KBM-7 (cell line): ENCODE data around the gene GNLY.

Source experiments
- DNase-seq: peaks from one replicate; pipeline ENCODE4 v3.0.0-alpha.2; 2015
- in situ Hi-C: fragments of 300-500 bp; cut with MboI; formaldehyde crosslinking; loops from 2 replicates; pipeline ENCODE4 v1.14.3; 2020; ENCODE audit warnings: low sequenced_read_pairs, low pct_unique_long_range_greater_than_20kb, mixed read lengths

The GNLY gene

DNA sequence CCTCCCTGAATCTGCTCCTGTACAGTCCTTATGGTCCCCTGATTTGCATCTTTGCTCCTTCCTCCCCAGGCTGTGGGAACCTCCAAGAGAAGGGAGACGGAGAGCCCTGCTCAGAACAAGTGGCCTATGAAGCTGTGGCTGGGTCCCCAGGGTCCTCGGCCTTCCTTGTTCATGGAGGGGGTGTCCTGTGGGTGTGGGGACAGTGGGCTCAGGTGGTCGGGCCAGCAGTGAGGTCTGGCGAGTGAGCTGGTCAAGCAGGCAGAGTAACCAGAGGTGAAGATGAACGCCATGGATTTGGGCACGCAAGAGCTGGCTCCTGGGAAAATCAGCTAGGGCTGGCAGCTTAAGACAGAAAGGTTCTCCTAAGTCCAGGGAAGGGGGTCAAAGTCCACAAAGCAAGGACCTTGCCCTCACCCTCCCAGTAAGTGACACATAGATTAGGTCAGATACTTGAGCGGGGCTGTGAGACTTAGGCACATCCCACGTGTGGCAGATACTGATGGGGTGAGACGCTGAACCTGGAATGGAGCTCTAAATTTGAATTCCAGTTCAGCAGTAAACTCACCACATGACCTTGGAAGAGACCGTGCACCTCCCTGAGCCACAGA is 24.8 kb downstream of the GNLY start:
- DNase-seq, result no peak
- in situ Hi-C loops, result no loop called here

DNA sequence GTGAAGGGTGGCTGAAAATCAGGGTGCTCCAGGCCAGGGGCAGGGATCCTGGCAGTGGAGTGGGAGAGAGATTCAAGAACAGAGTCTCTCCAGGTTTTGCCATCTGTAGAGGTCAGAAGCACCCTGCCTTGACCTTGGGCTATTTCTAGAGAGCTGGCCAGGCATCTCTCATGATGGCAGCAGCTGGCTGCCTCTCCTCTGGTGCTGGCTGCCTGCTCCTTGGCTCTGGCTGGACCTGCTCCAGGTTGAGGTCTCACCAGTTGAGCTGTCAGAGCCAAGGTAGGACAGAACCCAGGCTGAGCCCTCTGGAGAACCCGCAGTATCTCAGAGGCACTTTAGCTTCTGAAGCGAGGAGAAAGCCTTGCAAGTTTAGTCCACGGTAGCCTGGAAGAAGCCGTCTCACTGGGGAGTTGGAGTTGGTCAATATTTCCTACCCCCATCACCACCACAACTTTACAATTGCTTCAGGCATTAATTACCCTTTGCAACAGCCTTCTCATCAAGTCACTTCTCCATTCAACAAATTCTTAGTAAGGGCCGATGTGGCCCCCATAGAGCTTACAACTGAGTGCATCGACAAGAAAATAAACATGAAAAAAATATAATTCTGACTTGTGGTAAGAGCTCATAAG is 25.6 kb downstream of the GNLY start:
- in situ Hi-C loops, result no loop called here
- DNase-seq, result no peak

DNA sequence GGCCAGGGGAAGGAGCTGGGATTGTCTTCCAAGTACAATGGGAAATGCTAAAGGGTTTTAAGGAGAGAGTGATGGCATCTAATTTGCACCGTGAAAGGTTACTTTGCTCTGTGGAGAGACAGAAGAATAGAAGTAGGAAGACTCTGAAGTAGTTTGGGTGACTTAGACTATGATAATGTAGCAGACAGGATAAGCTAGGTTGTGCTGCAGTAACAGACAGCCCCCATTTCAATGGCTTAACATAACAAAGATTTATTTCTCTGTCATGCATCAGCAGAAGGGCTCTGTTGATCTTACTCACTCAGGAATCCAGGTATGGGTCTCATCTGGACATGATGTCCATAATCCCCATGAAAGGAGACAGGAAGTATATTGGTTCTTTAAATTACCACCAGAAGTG is 26.4 kb downstream of the GNLY start:
- in situ Hi-C loops, result no loop called here
- DNase-seq, result no peak

DNA sequence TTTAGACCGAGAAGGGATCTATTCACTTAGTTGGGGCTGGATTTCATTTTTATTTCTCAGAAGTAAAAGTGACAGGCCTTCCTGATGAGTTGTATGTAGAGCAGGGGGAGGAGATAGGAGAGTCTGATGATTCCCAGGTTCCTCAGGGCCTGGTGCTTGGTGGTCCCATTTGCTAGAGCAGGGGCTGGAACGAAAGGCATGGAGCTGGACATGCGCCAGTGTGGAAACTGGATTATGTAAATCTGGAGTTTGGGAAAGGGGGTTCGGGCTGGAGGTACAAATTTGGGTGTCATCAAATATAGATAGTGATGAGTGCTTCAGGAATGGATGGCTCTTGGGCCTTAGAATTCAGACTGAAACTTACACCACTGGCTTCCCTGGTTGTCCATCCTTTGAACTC is 27.5 kb downstream of the GNLY start:
- DNase-seq, result no peak
- in situ Hi-C loops, result no loop called here

DNA sequence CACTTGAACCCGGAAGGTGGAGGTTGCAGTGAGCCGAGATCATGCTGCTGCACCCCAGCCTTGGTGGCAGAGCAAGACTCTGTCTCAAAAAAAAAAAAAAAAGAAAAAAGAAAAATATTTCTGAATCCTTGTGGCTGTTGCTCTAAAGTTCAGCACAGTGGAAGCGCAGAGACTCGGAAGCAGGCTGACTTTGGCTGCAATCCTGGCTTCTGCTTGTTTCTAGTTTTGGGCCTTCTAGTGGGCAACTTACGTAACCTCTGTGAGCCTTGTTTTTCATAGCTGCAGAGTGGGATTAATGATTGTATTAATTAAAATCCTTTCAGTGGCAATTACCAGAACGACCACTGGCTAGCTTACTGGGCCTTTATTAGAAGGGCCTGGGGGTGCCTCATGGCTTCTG is 28.4 kb downstream of the GNLY start:
- no peak for DNase-seq
- in situ Hi-C loops, result no loop called here

DNA sequence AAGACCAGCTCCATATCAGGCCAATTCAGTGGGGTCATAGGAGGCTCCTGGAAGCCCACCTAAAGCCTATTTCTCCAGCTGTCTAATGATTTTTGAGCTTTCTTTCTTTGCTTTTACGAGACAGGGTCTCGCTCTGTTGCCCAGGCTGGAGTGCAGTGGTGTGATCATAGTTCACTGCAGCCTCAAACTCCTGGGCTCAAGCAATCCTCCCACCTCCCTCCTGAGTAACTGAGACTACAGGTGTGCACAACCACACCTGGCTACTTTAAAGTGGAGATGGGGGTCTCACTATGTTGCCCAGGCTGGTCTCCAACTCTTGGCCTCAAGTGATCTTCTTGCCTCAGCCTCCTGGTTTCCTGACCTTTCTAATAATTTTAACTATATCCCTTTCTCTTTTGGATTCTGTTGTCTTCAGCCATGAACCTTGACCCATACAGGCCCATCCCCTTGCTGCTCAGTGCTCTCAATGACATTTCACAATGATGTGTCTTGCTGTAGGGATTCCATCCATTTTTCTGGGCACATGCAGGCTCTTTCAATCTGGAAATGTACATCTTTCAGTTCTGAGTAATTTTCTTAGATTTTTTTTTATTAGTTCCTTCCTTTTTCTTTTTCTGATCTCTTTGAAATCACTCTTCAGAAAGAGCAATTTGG is 29.7 kb downstream of the GNLY start:
- in situ Hi-C loops, result no loop called here
- no peak for DNase-seq

DNA sequence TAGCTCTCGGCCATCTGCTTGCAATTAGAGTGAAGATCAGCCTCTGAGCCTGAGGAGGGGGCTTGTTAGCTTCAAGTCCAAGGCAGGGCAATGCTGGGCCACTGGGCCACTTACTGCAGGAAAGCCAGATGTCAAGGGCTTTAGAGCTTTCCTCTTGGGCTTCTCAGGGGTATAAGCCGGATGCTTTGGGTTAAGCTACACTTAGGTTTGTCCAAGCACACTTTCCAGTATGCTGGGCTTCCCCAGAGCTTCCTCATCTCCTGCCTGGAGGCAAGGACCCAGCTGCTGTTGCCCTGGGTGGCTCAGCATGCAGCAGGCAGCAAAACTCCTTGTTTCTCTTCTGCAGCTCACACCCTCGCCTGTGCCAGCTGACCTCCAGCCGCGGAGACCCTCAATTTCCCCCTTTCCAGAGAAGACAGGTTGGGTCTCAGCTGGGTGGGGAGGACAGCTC is 30.6 kb downstream of the GNLY start:
- in situ Hi-C loops, result no loop called here
- no peak for DNase-seq

DNA sequence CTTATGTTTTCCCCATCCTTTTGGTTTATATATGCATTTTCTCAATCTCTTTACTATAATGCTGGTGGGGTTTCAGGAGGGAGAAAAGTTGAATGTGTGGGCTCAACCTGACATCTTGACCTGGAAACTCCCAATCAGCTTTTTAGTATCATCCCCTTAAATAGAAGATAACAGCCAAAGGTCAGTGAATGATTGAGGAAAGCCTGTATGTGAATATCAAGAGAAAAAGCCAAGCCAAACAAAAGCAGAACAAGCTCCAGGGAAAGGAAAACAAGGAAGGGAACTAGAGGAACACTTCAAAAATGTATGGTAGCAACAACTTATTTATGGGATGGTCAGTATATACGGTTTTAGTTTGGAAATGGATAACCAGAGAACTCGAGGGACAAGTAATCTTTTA is 31.3 kb downstream of the GNLY start:
- in situ Hi-C loops, result no loop called here
- DNase-seq, result no peak

DNA sequence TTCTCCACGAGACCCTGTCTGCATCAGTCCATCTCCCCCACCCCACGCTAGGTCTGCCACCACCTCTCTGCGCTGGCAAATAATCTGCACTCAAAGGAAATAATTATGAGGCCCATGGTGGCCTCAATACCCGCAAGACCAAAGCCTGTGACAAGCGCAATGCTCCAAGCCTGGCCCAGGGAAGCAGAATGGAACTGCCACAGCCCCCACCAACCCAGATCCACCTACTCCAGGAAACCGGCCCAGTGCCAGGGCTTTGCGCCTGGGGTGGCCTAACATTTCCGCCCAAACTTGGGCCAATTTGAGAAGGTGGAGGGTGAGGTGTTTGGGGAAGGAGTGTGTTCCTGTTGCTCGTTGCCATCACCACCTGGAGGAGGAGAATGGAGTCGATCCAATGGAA is 33.6 kb downstream of the GNLY start:
- in situ Hi-C loops, result no loop called here
- no peak for DNase-seq

DNA sequence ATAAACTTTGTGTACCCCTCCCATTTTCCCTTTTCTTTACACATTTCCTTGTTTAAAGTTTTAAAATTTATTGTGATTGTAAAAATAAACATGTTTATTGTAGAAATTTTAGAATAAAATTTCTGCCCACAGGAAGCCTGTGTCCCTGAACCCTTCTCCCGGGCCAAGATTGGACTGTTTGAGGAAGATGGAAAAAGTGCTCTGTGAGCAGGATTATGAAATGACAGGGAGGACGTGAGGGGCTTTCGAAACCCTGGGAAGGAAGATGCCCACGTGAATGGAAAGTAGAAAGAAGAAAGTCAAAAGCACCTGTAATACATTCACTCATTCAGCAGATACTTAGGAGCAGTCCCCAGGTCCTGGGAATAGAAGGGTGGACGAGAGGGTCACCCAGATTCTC is 34.2 kb downstream of the GNLY start:
- in situ Hi-C loops, result no loop called here

DNA sequence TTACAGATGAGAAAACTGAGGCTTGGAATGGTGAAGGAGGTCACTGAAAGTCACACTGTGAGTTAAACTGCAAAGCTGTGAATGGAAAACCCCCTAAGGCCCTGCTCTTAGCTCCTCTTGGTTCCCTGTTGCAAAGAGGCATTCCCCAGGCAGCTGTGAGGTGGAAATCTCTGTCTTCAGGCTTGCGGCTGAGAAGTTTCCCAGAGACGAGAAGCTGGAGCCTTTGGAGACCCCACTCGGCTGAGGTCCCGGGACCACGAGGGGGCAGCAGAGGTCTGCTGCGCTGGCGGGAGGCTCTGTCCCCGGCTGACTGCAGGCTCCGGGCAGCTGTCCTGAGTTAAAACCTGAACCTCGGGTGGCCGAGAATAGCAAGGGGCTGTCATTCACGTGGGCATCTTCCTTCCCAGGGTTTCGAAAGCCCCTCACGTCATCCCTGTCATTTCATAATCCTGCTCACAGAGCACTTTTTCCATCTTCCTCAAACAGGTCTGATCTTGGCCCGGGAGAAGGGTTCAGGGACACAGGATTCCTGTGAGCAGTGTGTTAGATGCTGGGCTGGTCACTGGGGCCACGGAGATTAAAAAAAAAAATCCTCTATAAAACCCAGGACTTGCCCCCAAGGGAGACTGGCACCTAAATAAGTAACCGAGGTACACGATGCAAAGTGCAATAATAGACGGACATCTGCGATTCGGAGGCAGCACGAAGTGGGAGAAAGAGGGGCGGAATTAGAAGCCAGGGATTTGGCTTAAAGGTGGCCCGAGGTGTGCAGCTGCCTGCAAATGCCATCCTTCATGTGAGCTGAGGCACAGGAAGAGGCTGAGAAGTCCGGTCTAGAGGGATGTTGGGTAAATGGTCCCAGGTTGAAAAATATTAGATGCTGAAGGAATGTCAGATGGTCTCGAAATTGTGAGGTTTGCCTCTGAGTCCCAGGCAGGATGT is 35.0 kb downstream of the GNLY start:
- peak; percentile 80 for DNase-seq
- in situ Hi-C loops, result no loop called here

More for the DNA sequence above, 34.2 kb downstream of the GNLY start:
- no peak for DNase-seq

DNA sequence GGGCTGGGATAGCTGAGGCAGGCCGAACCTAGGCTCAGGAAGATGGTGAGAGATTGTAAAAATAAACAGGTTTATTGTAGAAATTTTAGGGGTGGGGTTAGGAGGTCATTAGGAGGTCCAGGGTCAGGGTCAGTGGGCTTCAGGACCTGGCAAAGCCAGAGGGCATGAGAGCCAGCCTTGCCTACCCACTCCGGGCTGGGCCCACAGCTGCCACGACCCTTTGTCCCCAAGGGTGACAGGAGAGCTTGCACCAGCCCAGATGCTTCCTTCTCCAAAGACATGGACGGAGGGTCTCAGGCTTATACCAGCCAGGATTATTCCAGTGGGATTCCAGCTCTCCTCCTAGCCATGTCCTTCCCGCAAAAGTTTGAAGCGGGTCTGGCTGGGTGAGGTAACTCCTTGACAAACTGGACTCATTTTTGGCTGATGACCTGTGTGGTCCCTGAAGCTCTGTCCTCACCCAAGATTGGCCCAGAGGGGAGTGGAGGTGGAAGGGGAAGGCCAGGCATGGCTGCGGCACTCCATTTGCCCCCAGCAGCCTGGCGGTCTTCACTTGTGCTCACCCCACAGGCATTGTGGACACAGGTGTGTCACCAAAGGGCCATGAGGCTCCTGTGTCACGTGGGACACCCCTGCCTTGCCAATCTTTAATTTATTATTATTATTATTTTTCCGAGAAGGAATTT is 35.8 kb downstream of the GNLY start:
- DNase-seq, result no peak
- in situ Hi-C loops, result loop anchor here (10.0 kb wide), 1 partner anchor 85 kb away; no protein-coding TSS in a partner anchor

DNA sequence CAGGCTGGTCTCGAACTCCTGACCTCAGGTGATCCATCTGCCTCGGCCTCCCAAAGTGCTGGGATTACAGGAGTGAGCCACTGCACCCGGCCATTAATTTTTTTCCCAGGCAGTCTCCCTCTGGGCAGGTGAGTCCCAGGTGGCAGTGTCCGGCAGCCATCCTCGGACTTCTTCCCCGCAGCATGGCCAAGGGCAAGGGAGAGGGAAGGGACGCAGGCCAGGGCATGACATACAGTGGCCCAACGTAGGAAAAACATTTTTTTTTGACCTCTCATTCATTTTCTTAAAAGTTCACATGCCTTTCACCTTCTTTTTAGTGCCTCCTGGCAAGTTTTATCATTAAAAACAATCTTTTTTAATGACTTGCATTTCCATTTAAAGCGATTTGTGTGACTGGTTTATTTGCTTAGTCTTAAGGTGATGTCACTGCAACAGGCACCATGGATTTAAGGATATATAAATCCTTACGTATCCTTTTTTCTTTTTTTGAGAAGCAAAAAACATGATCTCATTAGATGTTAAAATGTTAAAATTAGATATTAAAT is 36.6 kb downstream of the GNLY start:
- in situ Hi-C loops, result loop anchor here (10.0 kb wide), 1 partner anchor 84 kb away; no protein-coding TSS in a partner anchor
- no peak for DNase-seq

DNA sequence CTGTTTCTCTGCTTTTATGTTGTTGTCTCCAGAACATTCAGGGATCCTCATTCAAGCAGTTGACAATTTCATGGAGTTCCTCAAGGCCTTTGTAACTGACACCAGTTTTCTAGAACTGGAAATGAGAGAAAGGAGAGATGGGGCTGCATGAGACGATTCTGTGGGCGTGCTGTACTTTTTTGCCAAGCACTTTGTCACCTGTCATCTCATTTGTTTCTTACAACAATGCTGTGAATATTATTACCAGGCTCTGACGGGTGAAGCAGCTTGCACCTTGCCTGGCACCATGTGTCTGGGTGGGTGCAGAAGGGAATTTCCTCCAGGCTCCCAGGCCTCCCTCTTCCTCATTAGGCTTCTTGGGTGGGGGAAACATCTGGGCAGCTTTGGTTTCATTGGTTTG is 37.4 kb downstream of the GNLY start:
- no peak for DNase-seq
- in situ Hi-C loops, result loop anchor here (10.0 kb wide), 1 partner anchor 83 kb away; no protein-coding TSS in a partner anchor

DNA sequence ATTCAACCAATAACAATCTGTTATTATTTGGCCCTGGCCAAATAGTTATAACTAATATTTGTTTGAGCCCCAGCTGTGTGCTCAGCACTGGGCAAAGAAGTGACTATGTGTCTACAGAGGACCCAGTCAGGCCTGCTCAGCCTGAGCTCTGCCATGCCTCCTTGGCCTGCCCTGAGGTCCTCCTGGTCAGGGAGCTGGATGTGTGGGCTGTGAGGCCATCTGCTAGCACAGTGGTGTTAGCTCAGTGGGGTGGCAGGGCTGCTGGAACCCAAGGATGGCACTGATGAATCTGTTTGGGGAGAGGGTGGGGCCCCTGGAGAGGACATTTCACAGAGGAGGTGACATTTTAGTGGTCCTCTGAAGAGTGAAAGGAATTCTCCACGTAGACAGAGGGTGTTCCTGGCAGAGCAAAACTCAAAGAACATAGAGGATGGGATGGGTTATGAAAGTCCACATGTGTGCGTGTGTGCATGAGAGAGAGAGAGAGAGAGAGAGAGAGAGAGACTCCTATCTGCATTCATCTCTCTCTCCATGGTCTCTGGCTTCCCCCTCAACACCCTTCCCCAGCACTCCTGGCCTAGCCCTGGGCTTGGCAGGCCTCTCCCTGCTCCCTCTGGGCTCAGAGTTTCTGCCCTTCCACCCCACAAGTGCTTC is 38.4 kb downstream of the GNLY start:
- in situ Hi-C loops, result loop anchor here (10.0 kb wide), 1 partner anchor 82 kb away; no protein-coding TSS in a partner anchor
- no peak for DNase-seq

DNA sequence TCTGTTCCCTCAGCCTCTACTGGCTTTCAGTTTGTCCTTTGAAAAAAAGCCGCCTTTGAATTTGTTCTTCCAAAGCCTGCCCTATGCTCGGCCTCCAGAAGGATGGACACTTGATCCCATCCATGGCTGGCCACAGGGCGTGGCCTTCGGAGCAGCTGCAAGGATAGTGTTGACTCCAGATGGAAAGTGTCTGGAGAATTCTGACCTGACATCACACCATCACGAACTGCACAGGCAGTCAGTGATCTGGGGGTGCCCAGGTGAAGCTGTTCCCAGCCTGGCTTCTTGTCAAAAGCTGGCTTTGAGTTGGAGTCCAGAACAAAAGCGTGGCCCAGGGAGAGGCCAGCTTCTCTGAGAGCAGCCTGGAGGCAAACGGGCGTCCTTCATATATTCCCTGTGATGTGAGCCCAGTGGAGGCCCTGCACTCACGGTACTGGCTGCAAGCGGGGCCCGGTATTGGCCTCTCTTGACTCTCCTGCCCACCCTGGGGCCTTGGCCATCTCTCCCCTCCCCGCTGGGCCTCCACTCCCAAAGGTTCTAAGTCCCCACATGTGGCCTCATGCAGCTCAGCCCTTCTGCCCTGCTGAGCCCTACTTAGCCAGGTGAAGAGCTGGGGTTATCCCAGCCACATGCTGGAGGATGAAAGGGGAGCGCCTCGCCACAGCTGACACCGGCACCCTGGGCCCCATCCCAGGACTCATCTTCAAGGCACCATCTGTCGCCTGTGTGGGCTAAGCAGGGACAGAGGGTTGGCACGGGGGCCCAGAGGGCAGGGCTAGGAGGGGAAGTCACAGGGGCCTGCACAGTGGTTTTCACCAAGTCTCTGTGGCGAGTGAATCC is 39.2 kb downstream of the GNLY start:
- no peak for DNase-seq

DNA sequence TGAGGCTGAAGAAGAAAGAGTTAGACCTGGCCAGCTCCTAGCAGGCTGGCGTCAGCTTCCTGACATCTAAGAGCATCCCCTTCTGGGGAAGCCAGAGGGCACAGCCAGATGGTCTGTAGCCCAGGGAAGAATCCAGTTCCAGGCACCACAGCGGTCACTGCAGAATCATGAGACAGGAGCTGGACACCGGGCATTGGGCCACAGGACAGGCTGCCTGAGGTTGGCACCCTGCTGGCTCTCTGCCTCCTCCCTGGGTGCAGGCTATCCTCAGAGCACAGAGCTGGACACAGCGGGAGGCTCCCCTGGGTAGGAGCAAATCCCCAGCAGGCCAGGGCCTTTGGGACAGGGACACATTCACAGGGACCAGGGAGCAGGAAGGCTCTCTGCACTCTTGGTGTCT is 39.9 kb downstream of the GNLY start:
- in situ Hi-C loops, result loop anchor here (10.0 kb wide), 1 partner anchor 81 kb away; no protein-coding TSS in a partner anchor
- DNase-seq, result no peak

More for the DNA sequence above, 39.2 kb downstream of the GNLY start:
- in situ Hi-C loops, result loop anchor here (10.0 kb wide), 1 partner anchor 81 kb away; no protein-coding TSS in a partner anchor
